Measurements from ENCODE around the gene LRSAM1.

The LRSAM1 gene

GRCh38 chr9:127423476-127423933 is 27.8 kb upstream of the LRSAM1 start:
- Histone ChIP-seq H4K12ac (ENCODE audit: low read depth, low read length) (peak overlapping the region; percentile 71), H4K8ac (ENCODE audit: low read depth, low read length) (peak overlapping the region; percentile 81), H2BK12ac (ENCODE audit: low read length) (no peak overlapping the region), H2AFZ (ENCODE audit: insufficient read depth, low read length, poor library complexity) (peak overlapping the region; percentile 61), H3K79me1 (ENCODE audit: low read length) (peaks cover 8% of the 10 kb centered on the region), H4K91ac (ENCODE audit: low read depth, low read length) (peak overlapping the region; percentile 46), H3K4ac (ENCODE audit: low read depth, low read length) (peak overlapping the region; percentile 10), H3K27me3 (ENCODE audit: insufficient read depth, low read length) (no peaks in the 10 kb centered on the region), H3K4me2 (ENCODE audit: low read length) (peak overlapping the region; percentile 76), H3K9ac (ENCODE audit: low read length) (peak overlapping the region; percentile 96), H3K18ac (ENCODE audit: low read length) (no peak overlapping the region), H2BK5ac (ENCODE audit: low read depth, low read length, poor library complexity) (peak overlapping the region; percentile 70), H2AK5ac (ENCODE audit: low read length) (no peak overlapping the region), H3K4me1 (ENCODE audit: control insufficient read depth in 1 of 2, insufficient read depth in 2 of 2, low read length in 2 of 2) (peaks cover 2 to 12% of the 10 kb centered on the region in 2 experiments), H3K23ac (ENCODE audit: low read length) (no peak overlapping the region), H3K4me3 (ENCODE audit: low read depth, low read length) (peak overlapping the region; percentile 71), H2BK120ac (ENCODE audit: insufficient read depth, low read length, poor library complexity) (peak overlapping the region; percentile 16), H3K79me2 (ENCODE audit: control insufficient read depth, insufficient read depth, low read length, poor library complexity) (peaks cover 7% of the 10 kb centered on the region), H3K9me3 (ENCODE audit: insufficient read depth, low read depth, low read length) (peaks cover 2% of the 10 kb centered on the region), H3K36me3 (ENCODE audit: control insufficient read depth in 1 of 2, insufficient read depth in 2 of 2, low read length in 2 of 2) (peaks cover 0 to 2% of the 10 kb centered on the region in 2 experiments), H3K27ac (ENCODE audit: low read depth, low read length) (peak overlapping the region; percentile 85), H3K14ac (ENCODE audit: low read length) (peak overlapping the region; percentile 46)
- peak in 1 of 2 donors; percentile 41 for DNase-seq
- WGBS (ENCODE audit: extremely low coverage, insufficient coverage, insufficient read length) = no CpG with 5 or more reads among the region's 9 CpGs

GRCh38 chr9:127423934-127424675 is 27.2 kb upstream of the LRSAM1 start, which contains the start of gene ZNF79:
Gene ZNF79, plus strand, starts transcription at chr9:127424382. Its CDS starts 406 bp downstream, at chr9:127424788.
- H3K27me3 ChIP-seq (ENCODE audit: insufficient read depth, low read length) = no peaks in the 10 kb centered on the region
- peaks cover 7% of the 10 kb centered on the region for H3K79me2 ChIP-seq (ENCODE audit: control insufficient read depth, insufficient read depth, low read length, poor library complexity)
- peaks cover 3 to 8% of the 10 kb centered on the region in 2 experiments for H3K36me3 ChIP-seq (ENCODE audit: control insufficient read depth in 1 of 2, insufficient read depth in 2 of 2, low read length in 2 of 2)
- H3K18ac ChIP-seq (ENCODE audit: low read length) = peak within 1 kb of the TSS; percentile 96
- H2AFZ ChIP-seq (ENCODE audit: insufficient read depth, low read length, poor library complexity) = peak within 1 kb of the TSS; percentile 86
- no peak within 1 kb of the TSS for H2BK12ac ChIP-seq (ENCODE audit: low read length)
- H3K9me3 ChIP-seq (ENCODE audit: insufficient read depth, low read depth, low read length) = peaks cover 2% of the 10 kb centered on the region
- H2AK5ac ChIP-seq (ENCODE audit: low read length) = peak within 1 kb of the TSS; percentile 55
- H2BK120ac ChIP-seq (ENCODE audit: insufficient read depth, low read length, poor library complexity) = peak within 1 kb of the TSS; percentile 70
- H4K91ac ChIP-seq (ENCODE audit: low read depth, low read length) = peak within 1 kb of the TSS; percentile 89
- peaks cover 8% of the 10 kb centered on the region for H3K79me1 ChIP-seq (ENCODE audit: low read length)
- peak within 1 kb of the TSS; percentile 76 for H3K4me2 ChIP-seq (ENCODE audit: low read length)
- H3K9ac ChIP-seq (ENCODE audit: low read length) = peak within 1 kb of the TSS; percentile 97
- H3K27ac ChIP-seq (ENCODE audit: low read depth, low read length) = peak within 1 kb of the TSS; percentile 85
- peaks cover 2 to 12% of the 10 kb centered on the region in 2 experiments for H3K4me1 ChIP-seq (ENCODE audit: control insufficient read depth in 1 of 2, insufficient read depth in 2 of 2, low read length in 2 of 2)
- no peak within 1 kb of the TSS for H3K23ac ChIP-seq (ENCODE audit: low read length)
- DNase-seq = peak; percentile 92 to 94
- peak within 1 kb of the TSS; percentile 93 for H4K8ac ChIP-seq (ENCODE audit: low read depth, low read length)
- peak within 1 kb of the TSS; percentile 91 for H3K14ac ChIP-seq (ENCODE audit: low read length)
- WGBS (ENCODE audit: extremely low coverage, insufficient coverage, insufficient read length) = no CpG with 5 or more reads among the region's 54 CpGs
- peak within 1 kb of the TSS; percentile 90 for H4K12ac ChIP-seq (ENCODE audit: low read depth, low read length)
- H2BK5ac ChIP-seq (ENCODE audit: low read depth, low read length, poor library complexity) = peak within 1 kb of the TSS; percentile 93
- peak within 1 kb of the TSS; percentile 97 for H3K4me3 ChIP-seq (ENCODE audit: low read depth, low read length)
- H3K4ac ChIP-seq (ENCODE audit: low read depth, low read length) = peak within 1 kb of the TSS; percentile 85

DNA sequence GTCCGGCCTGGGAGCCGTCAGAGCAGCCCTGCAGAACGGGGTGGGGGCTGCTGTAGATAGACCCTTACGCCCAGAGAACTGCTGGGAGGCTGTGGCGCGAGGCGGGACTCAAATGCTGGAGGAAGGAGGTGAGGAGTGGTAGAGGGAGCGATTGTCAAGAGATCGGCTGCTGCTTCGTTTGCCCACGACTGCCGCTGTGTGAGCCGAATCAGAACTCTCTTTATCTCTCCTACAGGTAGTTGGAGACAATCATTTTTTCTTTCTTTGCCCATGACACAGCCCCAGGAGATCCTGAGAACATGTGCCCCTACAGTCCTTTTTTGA is 26.7 kb upstream of the LRSAM1 start:
- Histone ChIP-seq H2BK12ac (ENCODE audit: low read length) (no peak overlapping the region), H3K4ac (ENCODE audit: low read depth, low read length) (peak overlapping the region; percentile 85), H3K4me2 (ENCODE audit: low read length) (peak overlapping the region; percentile 76), H4K8ac (ENCODE audit: low read depth, low read length) (peak overlapping the region; percentile 93), H3K18ac (ENCODE audit: low read length) (peak overlapping the region; percentile 96), H3K9me3 (ENCODE audit: insufficient read depth, low read depth, low read length) (peaks cover 2% of the 10 kb centered on the region), H2BK120ac (ENCODE audit: insufficient read depth, low read length, poor library complexity) (peak overlapping the region; percentile 70), H3K27me3 (ENCODE audit: insufficient read depth, low read length) (no peaks in the 10 kb centered on the region), H3K9ac (ENCODE audit: low read length) (peak overlapping the region; percentile 97), H3K27ac (ENCODE audit: low read depth, low read length) (peak overlapping the region; percentile 85), H3K79me2 (ENCODE audit: control insufficient read depth, insufficient read depth, low read length, poor library complexity) (peaks cover 7% of the 10 kb centered on the region), H4K91ac (ENCODE audit: low read depth, low read length) (peak overlapping the region; percentile 89), H3K23ac (ENCODE audit: low read length) (no peak overlapping the region), H2AFZ (ENCODE audit: insufficient read depth, low read length, poor library complexity) (peak overlapping the region; percentile 86), H2BK5ac (ENCODE audit: low read depth, low read length, poor library complexity) (peak overlapping the region; percentile 92), H3K4me1 (ENCODE audit: control insufficient read depth in 1 of 2, insufficient read depth in 2 of 2, low read length in 2 of 2) (peaks cover 2 to 12% of the 10 kb centered on the region in 2 experiments), H3K4me3 (ENCODE audit: low read depth, low read length) (peak overlapping the region; percentile 97), H2AK5ac (ENCODE audit: low read length) (peak overlapping the region; percentile 55), H3K14ac (ENCODE audit: low read length) (peak overlapping the region; percentile 91), H3K79me1 (ENCODE audit: low read length) (peaks cover 8% of the 10 kb centered on the region), H4K12ac (ENCODE audit: low read depth, low read length) (peak overlapping the region; percentile 90), H3K36me3 (ENCODE audit: control insufficient read depth in 1 of 2, insufficient read depth in 2 of 2, low read length in 2 of 2) (peaks cover 6 to 11% of the 10 kb centered on the region in 2 experiments)
- DNase-seq = no peak
- WGBS (ENCODE audit: extremely low coverage, insufficient coverage, insufficient read length) = no CpG with 5 or more reads among the region's 13 CpGs

DNA sequence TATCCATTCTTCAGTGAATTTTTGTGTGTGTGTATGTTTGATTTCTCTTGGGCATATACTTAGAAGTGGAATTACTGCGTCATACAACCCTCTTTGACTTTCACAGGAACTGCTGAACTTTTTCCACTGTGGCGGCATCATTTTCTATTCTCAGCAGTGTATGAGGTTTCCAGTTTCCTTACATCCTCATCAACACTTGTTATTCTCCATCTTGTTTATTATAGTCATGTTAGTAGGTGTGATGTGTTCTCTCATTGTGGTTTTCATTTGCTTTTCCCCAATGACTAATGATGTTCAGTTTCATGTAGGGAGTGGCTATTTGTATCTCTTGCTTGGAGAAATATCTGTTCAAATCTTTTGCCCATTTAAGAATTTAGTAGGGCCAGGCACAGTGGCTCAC is 24.6 kb upstream of the LRSAM1 start:
- Histone ChIP-seq H2BK120ac (ENCODE audit: insufficient read depth, low read length, poor library complexity) (no peak overlapping the region), H3K23ac (ENCODE audit: low read length) (no peak overlapping the region), H3K79me1 (ENCODE audit: low read length) (peaks cover 8% of the 10 kb centered on the region), H3K79me2 (ENCODE audit: control insufficient read depth, insufficient read depth, low read length, poor library complexity) (peaks cover 7% of the 10 kb centered on the region), H3K4me1 (ENCODE audit: control insufficient read depth in 1 of 2, insufficient read depth in 2 of 2, low read length in 2 of 2) (peaks cover 2 to 12% of the 10 kb centered on the region in 2 experiments), H4K91ac (ENCODE audit: low read depth, low read length) (no peak overlapping the region), H3K4ac (ENCODE audit: low read depth, low read length) (no peak overlapping the region), H2AK5ac (ENCODE audit: low read length) (no peak overlapping the region), H3K18ac (ENCODE audit: low read length) (no peak overlapping the region), H4K12ac (ENCODE audit: low read depth, low read length) (no peak overlapping the region), H3K27me3 (ENCODE audit: insufficient read depth, low read length) (no peaks in the 10 kb centered on the region), H2BK5ac (ENCODE audit: low read depth, low read length, poor library complexity) (no peak overlapping the region), H3K4me2 (ENCODE audit: low read length) (no peak overlapping the region), H3K4me3 (ENCODE audit: low read depth, low read length) (no peak overlapping the region), H4K8ac (ENCODE audit: low read depth, low read length) (no peak overlapping the region), H3K27ac (ENCODE audit: low read depth, low read length) (no peak overlapping the region), H2BK12ac (ENCODE audit: low read length) (no peak overlapping the region), H2AFZ (ENCODE audit: insufficient read depth, low read length, poor library complexity) (no peak overlapping the region), H3K9me3 (ENCODE audit: insufficient read depth, low read depth, low read length) (peaks cover 2% of the 10 kb centered on the region), H3K9ac (ENCODE audit: low read length) (no peak overlapping the region), H3K36me3 (ENCODE audit: control insufficient read depth in 1 of 2, insufficient read depth in 2 of 2, low read length in 2 of 2) (peaks cover 9 to 20% of the 10 kb centered on the region in 2 experiments), H3K14ac (ENCODE audit: low read length) (no peak overlapping the region)
- WGBS (ENCODE audit: extremely low coverage, insufficient coverage, insufficient read length) = no CpG with 5 or more reads among the region's 2 CpGs
- DNase-seq = no peak
